ENCODE data around the gene TMEM225. TPM values are rescaled to one million over a fixed set of nuclear protein-coding genes. Genes with fewer than 3 reads are reported as not detected.
"Not testable (repeated sequence)": the region's sequence is repeated elsewhere in the genome, so short reads cannot be mapped to it uniquely, and the experiment has no call there.

Gene TMEM225
- total RNA-seq, 1 donor from 2014 or later = not detected

DNA sequence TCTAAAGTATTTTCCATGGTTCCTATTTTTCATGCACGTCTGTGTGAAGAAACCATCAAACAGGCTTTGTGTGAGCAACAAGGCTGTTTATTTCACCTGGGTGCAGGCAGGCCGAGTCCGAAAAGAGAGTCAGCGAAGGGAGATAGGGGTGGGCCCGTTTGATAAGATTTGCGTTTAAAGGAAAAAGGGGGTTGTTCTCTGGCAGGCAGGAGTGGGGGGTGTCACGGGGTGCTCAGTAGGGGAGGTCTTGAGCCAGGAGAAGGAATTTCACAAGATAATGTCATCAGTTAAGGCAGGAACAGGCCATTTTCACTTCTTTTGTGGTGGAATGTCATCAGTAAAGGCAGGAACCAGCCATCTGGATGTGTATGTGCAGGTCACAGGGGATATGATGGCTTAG lies 20.2 kb downstream of the TMEM225 start:
- not testable (repeated sequence) for H3K9ac ChIP-seq (ENCODE audit: low read depth in 1 of 3, low read length in 3 of 3); H3K36me3 ChIP-seq (ENCODE audit: control insufficient read depth in 3 of 3, insufficient read depth in 3 of 3, low read length in 3 of 3); H3K9me3 ChIP-seq (ENCODE audit: control insufficient read depth in 3 of 3, low read length in 3 of 3); H3K4me1 ChIP-seq (ENCODE audit: control insufficient read depth in 3 of 3, insufficient read depth in 3 of 3, low read length in 3 of 3); H3K27ac ChIP-seq (ENCODE audit: low read depth, low read length); H3K4me3 ChIP-seq (ENCODE audit: low read length in 3 of 3); H3K27me3 ChIP-seq (ENCODE audit: control insufficient read depth in 3 of 3, insufficient read depth in 3 of 3, low read length in 3 of 3)

DNA sequence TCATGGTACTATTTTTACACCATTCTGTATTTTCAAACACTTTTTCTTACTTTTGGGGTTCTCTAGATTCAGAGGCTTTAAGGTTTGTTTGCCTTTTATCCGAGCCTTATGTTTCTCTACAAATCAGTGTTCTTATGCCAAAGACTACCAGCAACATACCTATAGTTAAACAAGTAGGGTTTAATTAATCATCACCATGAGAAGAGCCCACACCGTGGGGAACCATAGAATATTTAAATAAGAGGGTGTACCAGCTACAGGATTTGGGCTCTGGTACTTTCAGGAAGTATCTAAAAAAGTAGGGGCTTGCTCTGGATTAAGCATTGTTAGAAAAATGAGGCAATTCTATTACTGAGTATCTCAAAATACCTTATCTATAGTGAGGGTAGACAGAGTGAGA lies 25.7 kb downstream of the TMEM225 start:
- no peaks in the 10 kb centered on the region for H3K27me3 ChIP-seq (ENCODE audit: control insufficient read depth in 3 of 3, insufficient read depth in 3 of 3, low read length in 3 of 3)
- no peaks in the 10 kb centered on the region for H3K36me3 ChIP-seq (ENCODE audit: control insufficient read depth in 3 of 3, insufficient read depth in 3 of 3, low read length in 3 of 3)
- no peaks in the 10 kb centered on the region for H3K4me1 ChIP-seq (ENCODE audit: control insufficient read depth in 3 of 3, insufficient read depth in 3 of 3, low read length in 3 of 3)
- no peak overlapping the region for H3K27ac ChIP-seq (ENCODE audit: low read depth, low read length)
- H3K9me3 ChIP-seq (ENCODE audit: control insufficient read depth in 3 of 3, low read length in 3 of 3) = no peaks in the 10 kb centered on the region
- H3K4me3 ChIP-seq (ENCODE audit: low read length in 3 of 3) = no peak overlapping the region
- no peak overlapping the region for H3K9ac ChIP-seq (ENCODE audit: low read depth in 1 of 3, low read length in 3 of 3)

DNA sequence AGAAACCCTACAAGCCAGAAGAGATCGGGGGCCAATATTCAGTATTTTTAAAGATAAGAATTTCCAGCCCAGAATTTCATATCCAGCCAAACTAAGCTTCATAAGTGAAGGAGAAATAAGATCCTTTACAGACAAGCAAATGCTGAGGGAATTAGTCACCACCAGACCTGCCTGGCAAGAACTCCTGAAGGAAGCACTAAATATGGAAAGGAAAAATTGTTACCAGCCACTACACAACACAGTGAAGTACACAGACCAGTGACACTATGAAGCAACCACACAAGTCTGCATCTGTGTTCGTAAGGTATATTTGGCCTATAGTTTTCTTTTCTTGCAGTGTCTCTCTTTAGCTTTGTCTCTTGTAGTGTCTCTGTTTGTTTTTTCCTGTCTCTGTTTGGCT lies 29.0 kb downstream of the TMEM225 start:
- Histone ChIP-seq H3K4me3 (ENCODE audit: low read length in 3 of 3) (no peak overlapping the region), H3K36me3 (ENCODE audit: control insufficient read depth in 3 of 3, insufficient read depth in 3 of 3, low read length in 3 of 3) (no peaks in the 10 kb centered on the region), H3K4me1 (ENCODE audit: control insufficient read depth in 3 of 3, insufficient read depth in 3 of 3, low read length in 3 of 3) (no peaks in the 10 kb centered on the region), H3K9ac (ENCODE audit: low read depth in 1 of 3, low read length in 3 of 3) (no peak overlapping the region), H3K9me3 (ENCODE audit: control insufficient read depth in 3 of 3, low read length in 3 of 3) (no peaks in the 10 kb centered on the region), H3K27me3 (ENCODE audit: control insufficient read depth in 3 of 3, insufficient read depth in 3 of 3, low read length in 3 of 3) (peaks cover 0 to under 1% (median 0%) of the 10 kb centered on the region in 3 donors), H3K27ac (ENCODE audit: low read depth, low read length) (no peak overlapping the region)

DNA sequence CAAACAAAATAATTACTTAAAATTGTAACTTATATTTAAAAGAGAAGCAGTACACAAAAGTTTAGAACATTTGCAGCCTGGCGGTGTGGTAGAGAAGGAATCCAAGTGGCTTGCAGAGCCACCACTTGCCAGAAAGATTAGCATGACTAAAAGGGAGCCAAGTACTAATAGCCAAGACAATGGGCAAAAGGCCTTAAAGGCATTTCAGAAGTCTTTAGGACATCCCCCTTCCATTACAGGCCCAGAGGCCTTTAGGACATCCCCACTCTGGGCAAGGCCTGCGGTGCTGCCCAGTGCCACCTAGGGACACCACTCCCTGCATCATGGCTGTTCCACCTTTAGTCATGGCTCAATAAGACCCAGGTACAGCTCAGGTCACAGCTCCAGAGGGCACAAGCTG lies 32.4 kb downstream of the TMEM225 start:
- no peak overlapping the region for H3K27ac ChIP-seq (ENCODE audit: low read depth, low read length)
- no peak overlapping the region for H3K4me3 ChIP-seq (ENCODE audit: low read length in 3 of 3)
- peaks cover 0 to 2% (median 0%) of the 10 kb centered on the region in 3 donors for H3K27me3 ChIP-seq (ENCODE audit: control insufficient read depth in 3 of 3, insufficient read depth in 3 of 3, low read length in 3 of 3)
- H3K4me1 ChIP-seq (ENCODE audit: control insufficient read depth in 3 of 3, insufficient read depth in 3 of 3, low read length in 3 of 3) = no peaks in the 10 kb centered on the region
- no peaks in the 10 kb centered on the region for H3K36me3 ChIP-seq (ENCODE audit: control insufficient read depth in 3 of 3, insufficient read depth in 3 of 3, low read length in 3 of 3)
- no peak overlapping the region for H3K9ac ChIP-seq (ENCODE audit: low read depth in 1 of 3, low read length in 3 of 3)
- H3K9me3 ChIP-seq (ENCODE audit: control insufficient read depth in 3 of 3, low read length in 3 of 3) = no peaks in the 10 kb centered on the region

DNA sequence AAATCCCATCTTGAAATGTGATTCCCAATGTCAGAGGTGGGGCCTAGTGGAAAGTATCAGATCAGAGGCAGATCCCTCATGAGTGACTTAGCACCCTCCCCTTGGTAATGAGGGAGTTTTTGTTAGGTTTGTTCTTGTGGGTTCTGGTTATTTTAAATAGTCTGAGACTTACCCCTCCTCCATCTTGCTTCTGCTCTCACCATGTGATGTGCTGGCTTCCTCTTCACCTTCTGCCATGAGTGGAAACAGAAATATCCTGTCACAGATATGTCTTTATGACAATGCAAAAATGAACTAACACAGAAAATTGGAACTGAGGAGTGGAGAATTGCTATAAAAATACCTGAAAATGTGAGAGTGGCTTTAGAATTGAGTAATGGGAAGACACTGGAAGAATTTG lies 33.1 kb downstream of the TMEM225 start:
- H3K9ac ChIP-seq (ENCODE audit: low read depth in 1 of 3, low read length in 3 of 3) = no peak overlapping the region
- H3K4me3 ChIP-seq (ENCODE audit: low read length in 3 of 3) = no peak overlapping the region
- H3K36me3 ChIP-seq (ENCODE audit: control insufficient read depth in 3 of 3, insufficient read depth in 3 of 3, low read length in 3 of 3) = no peaks in the 10 kb centered on the region
- H3K27ac ChIP-seq (ENCODE audit: low read depth, low read length) = no peak overlapping the region
- H3K4me1 ChIP-seq (ENCODE audit: control insufficient read depth in 3 of 3, insufficient read depth in 3 of 3, low read length in 3 of 3) = no peaks in the 10 kb centered on the region
- no peaks in the 10 kb centered on the region for H3K9me3 ChIP-seq (ENCODE audit: control insufficient read depth in 3 of 3, low read length in 3 of 3)
- H3K27me3 ChIP-seq (ENCODE audit: control insufficient read depth in 3 of 3, insufficient read depth in 3 of 3, low read length in 3 of 3) = peaks cover 0 to 2% (median 0%) of the 10 kb centered on the region in 3 donors

DNA sequence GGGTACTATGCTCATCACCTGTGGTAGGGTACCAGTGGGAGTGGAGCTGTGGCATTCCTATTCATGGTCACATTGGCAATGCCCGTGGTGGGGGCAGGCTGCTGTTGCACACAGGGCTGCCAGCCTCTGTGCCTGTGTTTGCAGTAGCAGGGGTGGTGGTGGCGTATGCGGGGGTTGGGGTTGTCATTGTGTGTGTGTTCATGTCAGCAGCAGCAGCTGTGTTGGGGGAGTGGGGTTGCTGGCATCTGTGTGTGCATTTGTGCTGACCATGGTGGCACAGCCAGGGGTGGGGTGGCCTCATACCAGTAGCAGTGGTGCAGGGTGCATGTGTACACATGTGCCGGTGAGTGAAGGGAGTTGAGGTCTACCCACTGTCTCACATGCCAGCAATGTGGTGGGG lies 34.4 kb downstream of the TMEM225 start:
- Histone ChIP-seq H3K36me3 (ENCODE audit: control insufficient read depth in 3 of 3, insufficient read depth in 3 of 3, low read length in 3 of 3) (no peaks in the 10 kb centered on the region), H3K4me3 (ENCODE audit: low read length in 3 of 3) (no peak overlapping the region), H3K4me1 (ENCODE audit: control insufficient read depth in 3 of 3, insufficient read depth in 3 of 3, low read length in 3 of 3) (no peaks in the 10 kb centered on the region), H3K9me3 (ENCODE audit: control insufficient read depth in 3 of 3, low read length in 3 of 3) (no peaks in the 10 kb centered on the region), H3K27ac (ENCODE audit: low read depth, low read length) (no peak overlapping the region), H3K9ac (ENCODE audit: low read depth in 1 of 3, low read length in 3 of 3) (no peak overlapping the region), H3K27me3 (ENCODE audit: control insufficient read depth in 3 of 3, insufficient read depth in 3 of 3, low read length in 3 of 3) (peaks cover 0 to 2% (median 0%) of the 10 kb centered on the region in 3 donors)

DNA sequence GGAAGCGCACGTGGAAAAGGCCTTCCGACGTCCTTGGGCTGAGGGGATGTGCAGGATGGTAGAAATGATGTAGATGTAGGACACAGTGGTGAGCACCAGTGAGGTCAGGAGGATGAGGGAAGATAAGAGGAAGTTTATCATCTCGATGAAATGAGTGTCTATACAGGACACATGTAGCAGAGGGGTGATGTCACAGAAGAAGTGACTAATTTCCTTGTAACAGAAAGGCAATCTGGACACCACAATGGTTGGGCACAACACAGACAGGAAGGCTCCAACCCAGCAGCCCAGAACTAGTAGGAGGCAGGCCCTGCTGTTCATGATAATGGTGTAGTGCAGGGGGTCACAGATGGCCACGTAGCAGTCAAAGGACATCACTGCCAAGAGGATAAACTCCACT lies 44.3 kb downstream of the TMEM225 start:
- Histone ChIP-seq H3K9me3 (ENCODE audit: control insufficient read depth in 3 of 3, low read length in 3 of 3) (no peaks in the 10 kb centered on the region), H3K27ac (ENCODE audit: low read depth, low read length) (no peak overlapping the region), H3K36me3 (ENCODE audit: control insufficient read depth in 3 of 3, insufficient read depth in 3 of 3, low read length in 3 of 3) (no peaks in the 10 kb centered on the region), H3K4me3 (ENCODE audit: low read length in 3 of 3) (no peak overlapping the region), H3K9ac (ENCODE audit: low read depth in 1 of 3, low read length in 3 of 3) (no peak overlapping the region), H3K27me3 (ENCODE audit: control insufficient read depth in 3 of 3, insufficient read depth in 3 of 3, low read length in 3 of 3) (no peaks in the 10 kb centered on the region), H3K4me1 (ENCODE audit: control insufficient read depth in 3 of 3, insufficient read depth in 3 of 3, low read length in 3 of 3) (no peaks in the 10 kb centered on the region)

DNA sequence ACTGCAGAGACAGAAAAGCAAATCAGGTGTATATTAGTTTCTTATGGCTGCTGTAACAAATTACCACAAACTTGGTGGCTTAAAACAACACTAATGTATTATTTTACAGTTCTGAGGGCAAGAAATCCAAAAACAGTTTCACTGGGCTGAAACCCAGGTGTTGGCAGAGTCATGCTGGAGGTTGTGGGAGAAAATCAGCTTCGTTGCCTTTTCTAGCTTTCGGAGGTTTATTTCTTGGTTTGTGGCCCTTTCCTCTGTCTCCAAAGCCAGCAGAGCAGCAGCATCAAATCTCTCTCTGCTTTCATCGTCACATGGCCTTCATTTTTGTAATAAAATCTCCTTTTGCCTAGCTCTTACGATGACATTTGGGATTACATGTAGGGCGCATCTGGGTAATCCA lies 46.3 kb downstream of the TMEM225 start:
- Histone ChIP-seq H3K4me3 (ENCODE audit: low read length in 3 of 3) (no peak overlapping the region), H3K27me3 (ENCODE audit: control insufficient read depth in 3 of 3, insufficient read depth in 3 of 3, low read length in 3 of 3) (no peaks in the 10 kb centered on the region), H3K9me3 (ENCODE audit: control insufficient read depth in 3 of 3, low read length in 3 of 3) (no peaks in the 10 kb centered on the region), H3K4me1 (ENCODE audit: control insufficient read depth in 3 of 3, insufficient read depth in 3 of 3, low read length in 3 of 3) (no peaks in the 10 kb centered on the region), H3K36me3 (ENCODE audit: control insufficient read depth in 3 of 3, insufficient read depth in 3 of 3, low read length in 3 of 3) (no peaks in the 10 kb centered on the region), H3K9ac (ENCODE audit: low read depth in 1 of 3, low read length in 3 of 3) (no peak overlapping the region), H3K27ac (ENCODE audit: low read depth, low read length) (no peak overlapping the region)

DNA sequence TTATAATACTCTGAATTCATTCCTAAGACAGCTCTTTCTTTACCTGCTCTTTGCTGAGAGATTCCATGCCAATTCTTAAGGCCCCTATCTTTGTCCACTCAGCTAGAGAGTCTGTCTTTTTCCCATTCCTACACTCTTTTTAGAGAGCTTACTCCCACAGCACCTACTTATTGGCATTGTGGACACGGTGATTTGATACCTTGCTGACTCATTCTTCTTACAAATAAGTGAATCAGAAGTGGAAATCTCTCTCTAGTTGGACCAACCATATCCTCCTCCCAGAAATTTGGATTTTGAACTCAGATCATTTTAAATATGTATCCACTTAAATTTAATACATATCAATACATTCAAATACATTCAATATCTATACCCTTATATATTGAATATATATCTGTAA lies 46.8 kb downstream of the TMEM225 start:
- H3K4me1 ChIP-seq (ENCODE audit: control insufficient read depth in 3 of 3, insufficient read depth in 3 of 3, low read length in 3 of 3) = no peaks in the 10 kb centered on the region
- no peaks in the 10 kb centered on the region for H3K27me3 ChIP-seq (ENCODE audit: control insufficient read depth in 3 of 3, insufficient read depth in 3 of 3, low read length in 3 of 3)
- no peaks in the 10 kb centered on the region for H3K36me3 ChIP-seq (ENCODE audit: control insufficient read depth in 3 of 3, insufficient read depth in 3 of 3, low read length in 3 of 3)
- no peak overlapping the region for H3K9ac ChIP-seq (ENCODE audit: low read depth in 1 of 3, low read length in 3 of 3)
- no peaks in the 10 kb centered on the region for H3K9me3 ChIP-seq (ENCODE audit: control insufficient read depth in 3 of 3, low read length in 3 of 3)
- no peak overlapping the region for H3K27ac ChIP-seq (ENCODE audit: low read depth, low read length)
- no peak overlapping the region for H3K4me3 ChIP-seq (ENCODE audit: low read length in 3 of 3)

DNA sequence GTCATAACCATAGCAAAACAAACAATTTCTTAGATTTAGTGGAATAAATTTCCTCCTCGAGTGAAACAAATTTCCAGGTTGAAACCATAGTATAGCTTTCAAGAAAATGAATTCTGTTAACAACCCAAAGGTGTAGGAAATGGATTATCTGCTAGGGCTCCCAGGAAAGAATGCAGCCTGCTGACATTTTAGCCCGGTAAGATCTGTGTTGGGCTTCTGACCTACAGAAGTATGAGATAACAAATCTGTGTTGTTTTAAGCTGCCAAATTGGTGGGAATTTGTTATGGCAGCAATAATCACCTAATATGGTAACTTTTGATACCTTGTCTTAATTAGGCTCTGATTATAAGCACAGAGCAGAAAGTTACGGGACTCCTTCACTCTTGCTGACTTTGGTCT lies 47.3 kb downstream of the TMEM225 start:
- Histone ChIP-seq H3K27ac (ENCODE audit: low read depth, low read length) (no peak overlapping the region), H3K4me1 (ENCODE audit: control insufficient read depth in 3 of 3, insufficient read depth in 3 of 3, low read length in 3 of 3) (no peaks in the 10 kb centered on the region), H3K9ac (ENCODE audit: low read depth in 1 of 3, low read length in 3 of 3) (no peak overlapping the region), H3K4me3 (ENCODE audit: low read length in 3 of 3) (no peak overlapping the region), H3K27me3 (ENCODE audit: control insufficient read depth in 3 of 3, insufficient read depth in 3 of 3, low read length in 3 of 3) (no peaks in the 10 kb centered on the region), H3K9me3 (ENCODE audit: control insufficient read depth in 3 of 3, low read length in 3 of 3) (no peaks in the 10 kb centered on the region), H3K36me3 (ENCODE audit: control insufficient read depth in 3 of 3, insufficient read depth in 3 of 3, low read length in 3 of 3) (no peaks in the 10 kb centered on the region)

DNA sequence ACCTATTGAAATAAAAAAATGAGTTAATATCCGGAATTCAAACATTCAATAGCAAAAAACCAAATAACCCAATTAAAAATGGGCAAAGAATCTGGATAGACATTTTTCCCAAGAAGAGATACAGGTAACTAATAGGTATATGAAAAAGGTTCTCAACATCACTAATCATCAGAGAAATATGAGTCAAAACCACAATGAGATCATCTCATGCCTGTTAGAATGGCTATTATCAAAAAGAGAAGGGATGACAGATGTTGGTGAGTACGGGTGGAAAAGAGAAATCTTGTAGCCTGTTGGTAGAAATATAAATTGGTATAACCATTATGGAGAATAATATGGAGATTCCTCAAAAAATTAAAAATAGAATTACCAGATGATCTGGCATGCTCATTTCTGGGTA lies 52.4 kb downstream of the TMEM225 start:
- no peak overlapping the region for H3K27ac ChIP-seq (ENCODE audit: low read depth, low read length)

More for the DNA sequence above, 52.4 kb downstream of the TMEM225 start:
- Histone ChIP-seq H3K9ac (ENCODE audit: low read depth in 1 of 3, low read length in 3 of 3) (no peak overlapping the region), H3K36me3 (ENCODE audit: control insufficient read depth in 3 of 3, insufficient read depth in 3 of 3, low read length in 3 of 3) (no peaks in the 10 kb centered on the region), H3K27me3 (ENCODE audit: control insufficient read depth in 3 of 3, insufficient read depth in 3 of 3, low read length in 3 of 3) (no peaks in the 10 kb centered on the region), H3K4me1 (ENCODE audit: control insufficient read depth in 3 of 3, insufficient read depth in 3 of 3, low read length in 3 of 3) (no peaks in the 10 kb centered on the region), H3K9me3 (ENCODE audit: control insufficient read depth in 3 of 3, low read length in 3 of 3) (no peaks in the 10 kb centered on the region), H3K4me3 (ENCODE audit: low read length in 3 of 3) (no peak overlapping the region)

All from skeletal muscle tissue (tissue), 4 donors.